ENCODE results near the gene SOX2.

SOX2 gene

GRCh38 chr3:181705086-181705480 lies 6.6 kb upstream of the SOX2 start:
- no peak for FAIRE-seq

GRCh38 chr3:181707980-181708379 lies 3.7 kb upstream of the SOX2 start:
- no peak for FAIRE-seq

GRCh38 chr3:181709537-181710279 lies 2.0 kb upstream of the SOX2 start:
- peak; percentile 69 for FAIRE-seq

GRCh38 chr3:181710345-181711291 lies 1.1 kb upstream of the SOX2 start:
- FAIRE-seq, result no peak

- no peak for FAIRE-seq
Observed at GRCh38 chr3:181712226-181712552, 464 bp downstream of the SOX2 start.

GRCh38 chr3:181712553-181713279 lies 991 bp downstream of the SOX2 start:
- no peak for FAIRE-seq

GRCh38 chr3:181713280-181713647 lies 1.5 kb downstream of the SOX2 start:
- no peak for FAIRE-seq

- FAIRE-seq, result no peak
Observed at GRCh38 chr3:181713676-181714612, 2.2 kb downstream of the SOX2 start.

- FAIRE-seq, result no peak
Observed at GRCh38 chr3:181715571-181716340, 4.0 kb downstream of the SOX2 start.

- no peak for FAIRE-seq
Observed at GRCh38 chr3:181716966-181717365, 5.2 kb downstream of the SOX2 start.

- FAIRE-seq, result no peak
Observed at GRCh38 chr3:181717549-181718171, 5.9 kb downstream of the SOX2 start.

GRCh38 chr3:181718369-181718768 lies 6.6 kb downstream of the SOX2 start:
- FAIRE-seq, result no peak

GRCh38 chr3:181718987-181719911 lies 7.5 kb downstream of the SOX2 start:
- no peak for FAIRE-seq

GRCh38 chr3:181719991-181720680 lies 8.4 kb downstream of the SOX2 start:
- no peak for FAIRE-seq

- no peak for FAIRE-seq
Observed at GRCh38 chr3:181721046-181721875, 9.5 kb downstream of the SOX2 start.

GRCh38 chr3:181722156-181722555 lies 10.4 kb downstream of the SOX2 start:
- no peak for FAIRE-seq

- FAIRE-seq, result no peak
Observed at GRCh38 chr3:181722766-181723425, 11.2 kb downstream of the SOX2 start.
